ENCODE measurements around the gene PLIN1.

GRCh38 chr15:89631902-89632264 lies 47.3 kb downstream of the PLIN1 start:
- TF ChIP-seq TAF1 (IDR thresholded peaks at IDR 0.05; ENCODE audit: borderline replicate concordance, low read depth, low read length), result no peak
- no peak for TF ChIP-seq POLR2A (IDR thresholded peaks at IDR 0.05; ENCODE audit: low read depth, low read length)
